Keratinocyte (primary cell): ENCODE results near the gene PTPN6. TPM values are rescaled to one million over a fixed set of nuclear protein-coding genes. Genes with fewer than 3 reads are reported as not detected.
A peak's percentile ranks its signal among the peaks of the same experiment; 100 is the strongest.

Source experiments
- DNase-seq: peaks from one replicate; pipeline ENCODE4 v3.0.0-alpha.2; 2011; ENCODE audit warnings: low read depth, missing footprints, low spot score
- FAIRE-seq: peaks from 2 replicates; lab custom pipeline; 2011; peaks lifted over from hg19 to GRCh38; lab: Jason Lieb, UNC
- H2AFZ ChIP-seq: 2 replicates; pipeline ENCODE4 v1.6.0; 2012; ENCODE audit warnings: low read length, control low read depth, inconsistent platforms; ENCODE audit not compliant: control insufficient read depth
- H3K27ac ChIP-seq: 2 replicates; pipeline ENCODE4 v1.5.1; 2011; ENCODE audit warnings: low read length; ENCODE audit not compliant: control insufficient read depth, insufficient read depth
- H3K27me3 ChIP-seq: 3 replicates; pipeline ENCODE4 v1.6.0; 2011; ENCODE audit warnings: low read length; ENCODE audit not compliant: control insufficient read depth, insufficient read depth; ENCODE audit errors: extremely low read depth
- H3K36me3 ChIP-seq, 2 experiments: 2 replicates in 1 of 2; 3 replicates in 1 of 2; pipeline ENCODE4 v1.5.1; 2011; ENCODE audit warnings: low read length in 2 of 2, mild to moderate bottlenecking in 1 of 2; ENCODE audit not compliant: control insufficient read depth in 2 of 2, insufficient read depth in 2 of 2; ENCODE audit errors: extremely low read depth in 1 of 2
- H3K4me1 ChIP-seq: 3 replicates; pipeline ENCODE4 v1.5.1; 2011; ENCODE audit warnings: low read length; ENCODE audit not compliant: control insufficient read depth, insufficient read depth; ENCODE audit errors: extremely low read depth
- H3K4me2 ChIP-seq: 3 replicates; pipeline ENCODE4 v1.6.0; 2011; ENCODE audit warnings: low read depth, low read length; ENCODE audit not compliant: control insufficient read depth, insufficient read depth; ENCODE audit errors: extremely low read depth
- H3K4me3 ChIP-seq, 3 experiments: fragments of 200-600 bp in 1 of 3; sonication (generic) in 1 of 3; 2 replicates in 2 of 3; 3 replicates in 1 of 3; pipeline ENCODE4 v1.5.1; 2011 to 2016; ENCODE audit warnings: low read length in 3 of 3, mild to moderate bottlenecking in 3 of 3, control low read depth in 2 of 3, inconsistent platforms in 1 of 3, low read depth in 1 of 3, mixed read lengths in 1 of 3, mixed run types in 1 of 3, moderate library complexity in 1 of 3; ENCODE audit not compliant: control insufficient read depth in 2 of 3, insufficient read depth in 2 of 3; ENCODE audit errors: extremely low read depth in 1 of 3
- H3K79me2 ChIP-seq: 2 replicates; pipeline ENCODE4 v1.6.0; 2012; ENCODE audit warnings: low read length; ENCODE audit not compliant: control insufficient read depth, insufficient read depth
- H3K9ac ChIP-seq: 3 replicates; pipeline ENCODE4 v1.6.0; 2011; ENCODE audit warnings: low read length; ENCODE audit not compliant: control insufficient read depth, insufficient read depth; ENCODE audit errors: extremely low read depth
- H3K9me1 ChIP-seq: 3 replicates; pipeline ENCODE4 v1.6.0; 2011; ENCODE audit warnings: low read length; ENCODE audit not compliant: control insufficient read depth, insufficient read depth; ENCODE audit errors: extremely low read depth
- H3K9me3 ChIP-seq: 2 replicates; pipeline ENCODE4 v1.5.1; 2012; ENCODE audit warnings: low read depth, low read length; ENCODE audit not compliant: control insufficient read depth
- H4K20me1 ChIP-seq: 3 replicates; pipeline ENCODE4 v1.6.0; 2011; ENCODE audit warnings: low read length; ENCODE audit not compliant: control insufficient read depth, insufficient read depth; ENCODE audit errors: extremely low read depth
- CTCF ChIP-seq, 3 experiments: IDR thresholded peaks in 1 of 3; conservative IDR thresholded peaks in 1 of 3; optimal IDR thresholded peaks in 1 of 3; 2 replicates in 2 of 3; 3 replicates in 1 of 3; pipeline versions ENCODE3 to v1.5.1; 2011; ENCODE audit warnings: low read length in 3 of 3, mild to moderate bottlenecking in 3 of 3, moderate library complexity in 2 of 3, control low read depth in 1 of 3, inconsistent platforms in 1 of 3; ENCODE audit not compliant: insufficient read depth in 2 of 3; ENCODE audit errors: extremely low read depth in 1 of 3
- EZH2 ChIP-seq: IDR thresholded peaks from one replicate; pipeline ENCODE4 v1.6.1; 2012; ENCODE audit warnings: inconsistent platforms, mild to moderate bottlenecking, low read length, moderate library complexity
- dilution Hi-C: fragments of 300-500 bp; cut with MboI; formaldehyde crosslinking; loops from one replicate; pipeline ENCODE4 v1.7.0; 2020; ENCODE audit warnings: low sequenced_read_pairs; ENCODE audit not compliant: extremely low pct_ligation_motif_present
- polyA plus RNA-seq, 5 experiments: library from polyadenylated mRNA; depleted of rRNA in 3 of 5; stranded (reverse) in 3 of 5; stranded (forward) in 1 of 5; unstranded in 1 of 5; fragments of >200 nt; gene quantifications; 1 replicate in 1 of 5; 2 replicates in 3 of 5; 3 replicates in 1 of 5; pipeline versions ENCODE4 v1.2.1 to v1.2.3, GENCODE V29; 2011 to 2012; ENCODE audit warnings: missing spikeins in 2 of 5, low read depth in 1 of 5, low replicate concordance in 1 of 5

The PTPN6 gene
- polyA plus RNA-seq, 1 donor (not counting 4 experiments of a cell fraction or from before 2014, with no cell fraction given), result 18.7 TPM

DNA sequence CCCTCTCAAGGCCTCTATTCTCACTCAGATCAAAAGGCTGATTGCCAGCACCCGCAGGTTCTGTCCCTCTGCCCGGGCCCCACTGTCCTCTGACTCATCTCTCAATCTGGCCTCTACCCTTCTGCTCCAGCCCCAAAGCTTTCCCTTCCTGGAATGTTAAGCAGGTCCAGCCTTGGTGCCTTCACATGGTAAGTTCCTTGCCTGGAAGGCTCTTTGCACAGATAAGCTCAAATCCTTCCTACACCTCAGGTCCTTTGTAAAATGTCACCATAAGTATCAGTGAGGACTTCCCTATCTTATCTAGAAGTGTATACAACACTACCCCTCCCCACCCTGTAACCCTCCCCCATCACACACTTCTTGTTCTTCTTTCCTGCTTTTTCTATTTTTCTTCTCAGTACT, 44.9 kb downstream of the PTPN6 start:
- Histone ChIP-seq H3K9me1 (no peaks in the 10 kb centered on the region), H3K9me3 (no peaks in the 10 kb centered on the region), H3K36me3 (peaks cover 0 to 3% of the 10 kb centered on the region in 2 experiments), H4K20me1 (peaks cover 2% of the 10 kb centered on the region), H3K9ac (no peak overlapping the region), H2AFZ (no peak overlapping the region), H3K4me2 (no peak overlapping the region), H3K27ac (no peak overlapping the region), H3K27me3 (no peaks in the 10 kb centered on the region), H3K79me2 (no peaks in the 10 kb centered on the region), H3K4me1 (peaks cover 19% of the 10 kb centered on the region), H3K4me3 (no peak overlapping the region)
- FAIRE-seq (no peak), DNase-seq (no peak)
- dilution Hi-C loops, result no loop called here
- no peak for TF ChIP-seq EZH2
- no peak for TF ChIP-seq CTCF (optimal IDR thresholded peaks at IDR 0.05 in 1 of 3, IDR thresholded peaks at IDR 0.05 in 1 of 3, conservative IDR thresholded peaks at IDR 0.05 in 1 of 3; ENCODE audit: extremely low read depth in 1 of 3, insufficient read depth in 2 of 3, low read length in 3 of 3)

GRCh38 chr12:6998715-6999451, 47.7 kb downstream of the PTPN6 start:
- peaks cover 3 to 4% of the 10 kb centered on the region in 2 experiments for H3K36me3 ChIP-seq
- TF ChIP-seq EZH2 (no peak), CTCF (optimal IDR thresholded peaks at IDR 0.05 in 1 of 3, IDR thresholded peaks at IDR 0.05 in 1 of 3, conservative IDR thresholded peaks at IDR 0.05 in 1 of 3; ENCODE audit: extremely low read depth in 1 of 3, insufficient read depth in 2 of 3, low read length in 3 of 3) (no peak)
- H3K27me3 ChIP-seq, result no peaks in the 10 kb centered on the region
- H3K27ac ChIP-seq, result peak overlapping the region; percentile 84
- H3K9me1 ChIP-seq, result no peaks in the 10 kb centered on the region
- H4K20me1 ChIP-seq, result peaks cover 2% of the 10 kb centered on the region
- H3K9ac ChIP-seq, result peak overlapping the region; percentile 44
- no peak overlapping the region for H2AFZ ChIP-seq
- H3K79me2 ChIP-seq, result no peaks in the 10 kb centered on the region
- DNase-seq (no peak), FAIRE-seq (peak; percentile 89)
- peak overlapping the region; percentile 59 for H3K4me2 ChIP-seq
- H3K9me3 ChIP-seq, result no peaks in the 10 kb centered on the region
- peak overlapping the region in 1 of 3 experiments; percentile 38 for H3K4me3 ChIP-seq
- H3K4me1 ChIP-seq, result peaks cover 19% of the 10 kb centered on the region
- dilution Hi-C loops, result no loop called here
